ENCODE data around the gene NEUROD4.

The NEUROD4 gene

DNA sequence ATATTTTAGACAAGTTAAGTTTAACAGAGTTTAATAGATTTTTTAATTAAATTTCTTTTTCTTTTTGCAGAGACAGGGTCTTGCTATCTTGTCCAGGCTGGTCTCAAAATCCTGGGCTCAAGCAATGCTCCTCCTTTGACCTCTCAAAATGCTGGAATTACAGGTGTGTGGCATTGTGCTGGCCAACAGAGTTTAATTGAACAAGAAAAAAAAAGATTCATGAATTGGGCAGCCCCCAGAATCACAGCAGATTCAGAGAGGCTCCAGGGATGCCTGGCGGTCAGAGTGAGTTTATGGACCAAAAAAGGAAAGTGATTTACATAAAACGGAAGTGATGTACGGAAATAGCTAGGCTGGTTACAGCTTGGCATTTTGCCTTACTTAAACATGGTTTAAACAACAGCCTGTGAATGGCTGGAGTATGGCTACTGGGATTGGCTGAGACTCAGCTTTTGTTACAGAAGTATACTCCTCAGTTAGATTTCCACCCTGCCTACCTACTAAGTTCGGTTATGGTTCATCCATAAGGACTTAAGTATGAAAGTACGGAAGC lies 20.7 kb upstream of the NEUROD4 start:
- DNase-seq (ENCODE audit: low read depth) = no peak

DNA sequence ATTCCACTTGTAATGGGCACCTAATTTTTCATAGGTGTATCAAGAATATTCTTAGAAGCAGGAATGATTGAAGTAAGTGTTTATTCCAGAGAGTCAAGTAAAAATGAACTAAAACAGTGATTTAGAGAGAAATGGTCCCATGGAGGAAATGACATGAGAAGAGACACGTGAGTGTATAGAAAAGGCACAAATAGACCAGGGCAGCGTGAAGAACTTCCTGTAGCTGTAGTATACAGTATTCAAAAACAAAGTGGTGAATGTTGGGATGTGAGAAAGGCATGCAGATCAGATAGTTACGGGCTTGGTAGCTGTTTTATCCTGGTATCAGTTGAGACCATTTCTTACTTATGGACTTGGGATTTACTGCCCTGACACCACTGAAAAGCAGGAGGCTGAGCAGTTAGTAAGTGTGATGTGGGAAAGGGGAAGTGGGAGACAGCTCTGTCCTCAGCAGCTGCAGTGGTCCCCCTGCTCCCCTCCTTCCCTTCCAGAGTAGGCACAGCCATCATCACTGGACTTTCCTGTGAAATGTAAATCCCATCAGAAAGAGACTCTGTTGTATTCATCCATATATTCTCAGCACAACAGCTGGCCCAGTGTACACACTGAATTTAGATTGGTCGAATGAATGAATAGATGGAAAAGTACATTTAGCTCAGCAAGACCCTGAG lies 18.4 kb upstream of the NEUROD4 start:
- DNase-seq (ENCODE audit: low read depth) = no peak

- DNase-seq (ENCODE audit: low read depth) = no peak
Observed at GRCh38 chr12:55002355-55002754, 17.4 kb upstream of the NEUROD4 start.

DNA sequence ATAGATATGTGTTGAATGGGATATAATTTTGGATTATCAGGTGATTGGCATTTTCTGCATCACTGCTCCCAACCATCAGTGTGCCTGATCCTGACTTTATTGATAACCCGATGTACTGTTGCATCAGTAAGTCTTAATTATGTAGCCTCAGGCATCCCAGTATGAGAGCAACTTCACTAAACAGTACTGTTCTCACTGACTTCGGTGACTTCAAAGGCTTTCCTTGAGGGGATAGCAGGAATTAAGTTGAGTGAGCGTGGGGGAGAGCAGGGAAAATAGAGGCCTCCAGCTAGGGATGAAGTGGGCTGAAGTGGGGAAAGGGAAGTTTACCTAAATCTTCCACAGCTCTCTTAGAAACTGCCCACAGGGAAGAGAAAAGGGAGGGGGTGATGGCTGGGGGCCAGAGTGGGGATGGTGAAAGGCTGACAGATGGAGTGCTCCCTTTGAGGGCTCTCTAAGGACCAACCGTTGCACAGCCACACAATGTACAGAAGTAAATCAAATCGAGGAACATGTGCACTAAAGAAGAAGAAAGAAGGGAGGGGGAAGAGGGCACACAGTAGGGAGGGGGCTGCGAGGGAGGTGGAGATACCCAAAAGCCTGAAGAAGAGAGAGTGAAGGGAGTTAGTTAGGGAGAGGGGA lies 10.7 kb upstream of the NEUROD4 start:
- DNase-seq (ENCODE audit: low read depth) = no peak

- no peak for DNase-seq (ENCODE audit: low read depth)
Observed at GRCh38 chr12:55017416-55017925, 2.3 kb upstream of the NEUROD4 start.

- DNase-seq (ENCODE audit: low read depth) = no peak
Observed at GRCh38 chr12:55024575-55024974, 4.8 kb downstream of the NEUROD4 start.

DNA sequence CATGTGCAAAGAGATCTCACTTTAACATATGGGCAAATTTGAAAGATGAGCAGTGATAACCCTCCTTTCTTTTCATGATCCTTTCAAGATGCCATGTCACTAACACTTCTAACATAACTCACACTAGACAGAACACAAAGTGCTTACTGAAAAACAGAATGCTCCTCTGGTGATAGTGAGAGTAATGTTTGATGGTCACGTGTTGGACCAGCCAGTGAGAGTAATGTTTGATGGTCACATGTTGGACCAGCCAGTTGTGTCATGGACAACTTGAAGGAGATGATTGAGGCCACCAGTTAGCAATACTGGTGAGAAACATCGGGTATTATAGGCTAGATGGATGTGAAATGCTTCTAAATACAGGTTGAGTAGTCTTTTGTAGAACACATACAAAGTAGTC lies 5.7 kb downstream of the NEUROD4 start:
- DNase-seq (ENCODE audit: low read depth) = no peak

- DNase-seq (ENCODE audit: low read depth) = no peak
Observed at GRCh38 chr12:55034218-55034617, 14.4 kb downstream of the NEUROD4 start.

DNA sequence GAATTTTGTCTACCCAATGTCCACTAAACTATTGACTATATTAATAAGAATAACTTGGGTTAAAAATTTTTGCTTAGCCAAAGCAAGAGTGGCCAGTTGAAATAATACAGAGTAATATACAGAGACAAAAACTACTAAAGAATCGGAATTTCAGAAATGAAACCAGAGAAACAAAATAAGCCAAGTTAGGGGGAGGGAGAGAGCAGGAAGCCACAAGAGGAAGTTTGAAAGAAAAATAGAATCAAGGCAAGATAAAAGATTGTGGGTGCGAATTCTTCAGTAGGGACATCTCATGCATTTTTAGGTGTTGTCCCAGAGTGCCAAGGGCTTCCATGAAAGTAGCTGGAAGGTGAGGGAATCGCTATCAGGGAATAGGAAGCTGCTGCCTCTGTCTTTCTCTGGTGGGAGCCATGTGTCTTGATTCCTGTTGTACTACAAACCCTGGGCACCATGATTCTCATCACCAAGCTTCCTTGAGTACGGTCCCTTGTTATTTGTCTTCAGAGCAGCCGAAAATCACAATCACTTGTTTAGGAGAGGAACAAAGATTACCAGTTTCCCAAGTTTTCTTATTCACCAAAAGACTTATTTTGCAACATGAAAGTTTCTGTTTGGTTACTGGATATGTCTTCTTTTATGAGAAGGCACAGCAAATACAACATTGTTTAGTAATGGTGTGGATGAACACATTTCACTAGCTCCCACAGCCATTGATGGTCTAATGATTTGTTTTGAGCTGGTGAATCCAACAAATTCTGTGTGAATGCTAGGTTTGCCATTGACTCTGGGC lies 16.7 kb downstream of the NEUROD4 start:
- DNase-seq (ENCODE audit: low read depth) = no peak

DNA sequence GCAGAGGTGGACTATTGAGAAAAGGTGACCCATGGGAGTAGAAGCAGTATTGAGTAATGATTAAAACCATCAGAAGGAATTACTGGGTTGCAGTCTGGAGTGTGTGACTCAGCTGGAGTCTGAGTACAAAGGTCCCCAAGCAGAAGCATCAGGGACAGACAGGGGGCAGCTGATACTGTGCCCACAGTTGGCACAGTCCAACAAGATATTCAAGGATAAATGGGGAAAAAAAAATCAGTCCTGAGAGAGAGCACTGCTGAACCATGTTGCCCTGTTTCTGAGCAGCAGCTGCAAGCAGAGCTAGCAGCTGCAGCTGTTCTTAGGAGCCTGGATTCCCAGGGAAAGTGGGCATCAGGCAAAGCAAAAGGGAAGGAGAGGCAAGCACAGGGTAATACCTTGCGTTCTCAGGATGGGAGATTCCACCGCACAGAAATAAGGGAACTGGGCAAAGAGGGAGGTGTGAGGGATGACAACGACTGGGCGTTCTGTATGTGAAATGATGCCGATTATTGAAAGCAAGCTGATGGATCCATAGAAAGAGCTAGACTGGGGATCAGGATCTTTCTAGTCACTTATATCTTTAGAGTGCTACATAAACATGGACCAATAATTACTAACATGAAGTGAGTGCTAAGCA lies 17.7 kb downstream of the NEUROD4 start:
- no peak for DNase-seq (ENCODE audit: low read depth)

DNA sequence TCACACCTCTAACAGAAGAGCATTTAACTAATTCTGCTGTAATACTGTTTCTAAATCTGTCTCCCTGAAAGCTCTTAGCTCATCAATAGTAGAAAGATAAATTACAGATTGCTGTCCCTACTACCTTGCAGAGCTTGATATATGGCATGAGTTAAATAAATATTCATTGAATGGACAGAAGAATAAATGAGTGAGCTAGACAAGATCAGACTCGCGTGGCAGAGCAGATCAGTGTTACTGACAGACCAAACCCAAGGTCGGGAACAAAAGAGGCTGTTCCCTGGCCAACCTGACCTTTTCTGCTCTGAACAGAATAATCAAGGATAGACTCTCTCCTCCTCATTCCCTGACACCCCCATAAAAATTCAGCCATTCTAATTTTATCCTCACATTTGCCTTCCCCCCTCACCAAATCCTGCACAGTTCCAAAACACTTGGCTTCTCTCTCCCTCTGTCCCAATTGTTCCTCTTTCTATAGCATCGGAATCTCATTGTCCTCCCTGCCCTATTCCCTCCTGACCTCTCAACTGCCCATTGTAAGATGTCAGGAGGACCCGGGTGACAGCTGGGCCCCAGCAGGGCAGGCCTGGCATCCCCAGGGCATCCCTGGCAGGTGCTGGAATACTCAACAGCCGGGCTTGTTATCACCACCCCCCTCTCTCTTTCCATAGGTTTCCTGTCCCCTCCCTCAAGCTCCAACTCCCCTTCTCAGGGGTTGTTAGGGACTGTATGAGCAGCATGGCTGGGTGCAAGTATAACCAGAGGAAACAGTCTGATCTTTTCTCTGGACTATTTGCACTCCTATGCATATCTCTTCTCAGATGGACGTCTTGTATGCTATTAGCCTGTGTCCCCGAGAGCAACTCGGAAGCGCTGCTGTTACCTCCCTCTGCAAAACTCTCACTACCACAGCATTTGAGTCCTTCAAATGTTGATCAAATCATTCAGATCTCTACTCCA lies 19.9 kb downstream of the NEUROD4 start:
- no peak for DNase-seq (ENCODE audit: low read depth)

GRCh38 chr12:55041345-55042055 lies 21.7 kb downstream of the NEUROD4 start:
- DNase-seq (ENCODE audit: low read depth) = no peak

GRCh38 chr12:55043542-55043941 lies 23.8 kb downstream of the NEUROD4 start:
- DNase-seq (ENCODE audit: low read depth) = no peak

- no peak for DNase-seq (ENCODE audit: low read depth)
Observed at GRCh38 chr12:55044135-55044534, 24.4 kb downstream of the NEUROD4 start.

- no peak for DNase-seq (ENCODE audit: low read depth)
Observed at GRCh38 chr12:55049676-55050075, 29.9 kb downstream of the NEUROD4 start.

- DNase-seq (ENCODE audit: low read depth) = no peak
Observed at GRCh38 chr12:55051197-55051947, 31.6 kb downstream of the NEUROD4 start.

- DNase-seq (ENCODE audit: low read depth) = no peak
Observed at GRCh38 chr12:55057481-55057880, 37.7 kb downstream of the NEUROD4 start.

DNA sequence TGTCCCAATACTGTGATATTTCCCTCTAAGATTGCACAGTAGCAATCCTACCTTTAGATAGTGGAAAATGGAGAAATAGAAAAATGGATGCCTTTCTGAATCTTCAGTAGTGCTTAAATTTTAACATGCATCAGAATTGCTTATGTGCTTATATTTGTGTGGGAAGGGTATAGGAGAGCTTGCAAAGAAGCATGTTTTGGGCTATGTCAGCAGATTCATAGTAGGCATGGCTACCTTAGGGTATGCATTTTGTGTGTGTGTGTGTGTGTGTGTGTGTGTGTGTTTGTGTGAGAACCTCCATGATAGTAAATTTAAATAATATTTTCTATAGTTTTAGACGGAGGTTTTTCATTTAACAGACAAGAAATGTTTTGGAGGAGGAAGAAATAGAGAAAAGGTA lies 38.3 kb downstream of the NEUROD4 start:
- DNase-seq (ENCODE audit: low read depth) = no peak

- no peak for DNase-seq (ENCODE audit: low read depth)
Observed at GRCh38 chr12:55058776-55059175, 39.0 kb downstream of the NEUROD4 start.

- no peak for DNase-seq (ENCODE audit: low read depth)
Observed at GRCh38 chr12:55060470-55060869, 40.7 kb downstream of the NEUROD4 start.
